GM21619 (cell line): ENCODE data around the gene RNF38.
"Not testable (repeated sequence)": the region's sequence is repeated elsewhere in the genome, so short reads cannot be mapped to it uniquely, and the experiment has no call there.

ENCODE experiments used
- ATAC-seq: cut with Tn5 transposase; IDR thresholded peaks from one replicate; pipeline ENCODE4 v1.9.1; 2021; ENCODE audit not compliant: unreplicated experiment

Gene RNF38

DNA sequence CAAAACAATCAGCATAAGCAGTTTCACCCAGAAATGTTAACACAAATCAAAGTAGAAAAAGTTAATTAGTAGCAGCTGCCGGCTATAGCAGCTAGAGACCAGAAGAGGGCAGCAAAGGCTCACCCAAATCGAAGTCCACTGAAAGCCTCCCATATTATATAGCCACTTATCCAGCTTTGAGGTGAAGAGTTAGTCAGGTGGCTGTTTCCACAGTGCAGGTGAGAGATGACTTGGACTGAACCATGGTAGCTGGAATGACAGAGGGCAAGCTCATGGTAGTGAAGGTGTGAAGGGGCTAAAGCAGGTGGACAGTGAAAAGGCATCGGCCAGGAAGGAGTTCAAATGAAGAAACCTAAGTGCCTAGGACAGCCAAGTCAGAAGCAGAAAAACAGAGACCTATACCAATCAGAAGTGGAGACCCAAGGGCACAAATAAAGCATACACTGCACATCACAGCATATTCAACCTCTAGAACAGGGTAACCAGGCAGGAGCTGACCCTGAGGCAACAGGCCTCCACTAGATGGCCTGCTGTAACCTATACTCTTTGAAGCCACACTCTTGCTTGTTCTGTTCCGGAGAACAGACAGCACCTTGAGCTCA is 7.2 kb upstream of the RNF38 start:
- no peak for ATAC-seq

DNA sequence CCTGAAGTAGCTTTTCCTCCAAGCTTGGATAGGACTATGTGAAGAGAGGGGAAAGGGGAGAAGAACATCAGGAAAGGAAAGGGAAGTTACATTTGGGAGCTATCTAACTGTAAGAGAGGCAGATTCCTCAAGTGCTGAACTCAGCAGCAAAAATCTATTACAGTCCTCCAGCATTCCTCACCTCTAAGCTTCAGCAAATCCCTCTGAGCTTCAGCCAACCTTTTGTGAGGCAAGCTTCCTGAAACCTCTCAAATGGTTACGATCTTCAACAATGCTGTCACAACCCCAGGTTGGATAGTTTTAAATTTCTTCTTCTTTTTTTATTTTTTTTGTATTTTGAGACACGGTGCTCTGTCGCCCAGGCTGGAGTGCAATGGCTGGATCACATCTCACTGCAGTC is 2.5 kb upstream of the RNF38 start:
- no peak for ATAC-seq

DNA sequence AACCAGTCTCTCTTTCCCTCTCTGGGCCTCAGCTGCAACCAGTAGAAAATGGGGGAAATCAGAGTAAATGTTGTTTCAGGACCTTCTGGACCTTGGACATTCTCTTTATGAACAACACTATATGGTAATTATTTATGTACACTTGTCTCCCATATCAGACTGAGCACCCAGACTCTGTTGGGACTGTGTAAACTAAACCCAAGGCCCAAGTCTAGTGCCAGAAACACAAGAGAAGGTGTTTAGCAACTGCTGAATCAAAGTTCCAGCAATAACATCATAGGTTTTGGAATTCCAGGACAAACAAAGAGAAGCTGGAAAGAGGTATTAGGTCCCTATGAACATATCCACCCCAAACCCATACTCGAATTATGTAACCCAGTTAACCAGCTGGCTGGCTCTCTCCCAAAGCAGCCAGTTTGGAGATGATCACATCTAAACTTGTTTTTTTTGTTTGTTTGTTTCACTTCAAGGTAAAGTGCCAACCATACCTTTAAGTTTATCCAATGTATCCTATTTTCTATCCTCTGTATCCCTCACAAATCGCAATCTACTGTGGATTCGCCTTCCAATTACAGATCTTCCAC is 1.9 kb upstream of the RNF38 start:
- no peak for ATAC-seq

DNA sequence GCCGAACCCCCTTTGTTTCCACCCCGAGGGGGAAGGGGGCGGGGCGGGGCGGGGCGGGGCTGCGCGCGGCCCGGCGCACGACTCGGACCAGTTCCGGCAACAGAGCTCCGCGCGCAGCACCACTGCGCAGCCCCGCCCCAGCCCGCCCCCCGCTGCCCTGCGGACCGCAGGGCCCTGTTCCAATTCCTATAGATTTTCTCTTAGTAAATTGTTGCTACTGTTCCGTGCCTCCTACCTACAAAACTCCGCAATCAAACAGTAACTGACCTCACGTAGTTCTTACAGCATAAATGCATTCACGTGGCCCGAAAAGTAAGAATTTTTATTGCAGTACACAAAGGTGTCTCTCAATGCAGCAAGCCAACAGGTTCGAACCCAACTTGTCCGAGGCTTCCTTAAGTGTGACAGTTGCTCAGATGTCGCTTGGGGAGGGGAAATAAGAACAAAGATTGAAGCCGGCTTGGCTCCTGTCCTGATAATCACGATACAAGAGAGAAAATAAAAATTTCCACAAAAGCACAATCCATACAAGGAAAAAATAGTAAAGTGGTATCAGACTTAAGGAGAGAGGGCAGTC is 1.2 kb upstream of the RNF38 start:
- ATAC-seq: peak; percentile 59

DNA sequence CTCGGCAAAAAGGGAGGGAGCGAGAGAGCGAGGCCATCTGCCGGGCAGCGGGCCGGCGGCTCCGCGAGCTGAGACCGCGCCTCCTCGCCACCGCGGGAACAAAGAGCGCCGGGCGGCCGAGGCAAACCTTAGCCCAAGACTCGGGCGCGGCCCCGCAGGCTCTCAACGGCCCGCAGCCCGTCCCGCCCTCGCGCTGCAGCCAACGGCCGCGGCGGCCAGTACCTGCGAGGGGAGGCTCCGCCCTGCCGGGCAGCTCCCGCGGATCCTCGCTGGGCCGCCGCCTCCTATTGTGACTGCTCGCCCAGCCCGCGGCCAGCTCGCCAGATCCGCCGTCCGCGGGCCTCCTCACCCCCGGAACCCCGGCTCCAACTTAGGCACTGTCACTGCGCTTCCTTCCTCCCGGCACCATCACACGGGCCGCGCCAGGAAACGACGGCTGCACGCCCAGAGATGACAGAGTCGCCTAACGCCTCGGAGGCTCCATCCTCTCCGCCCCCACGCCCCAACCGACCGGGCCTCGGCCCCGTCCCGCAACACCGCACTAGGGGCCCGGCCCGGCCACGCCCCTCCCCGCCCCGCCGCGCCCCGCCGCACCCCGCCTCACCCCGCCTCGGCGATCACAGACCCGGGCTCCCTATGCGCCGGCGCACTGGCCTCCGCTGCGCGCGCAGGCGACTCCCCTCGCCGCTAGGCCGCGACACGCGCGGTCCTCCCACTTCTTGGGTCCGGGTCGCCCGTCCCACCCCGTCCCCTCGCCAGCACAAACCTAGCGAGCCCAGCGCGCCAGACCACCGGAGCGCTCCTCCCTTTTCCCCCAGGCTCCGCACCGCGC is 479 bp upstream of the RNF38 start:
- ATAC-seq: peak; percentile 58

DNA sequence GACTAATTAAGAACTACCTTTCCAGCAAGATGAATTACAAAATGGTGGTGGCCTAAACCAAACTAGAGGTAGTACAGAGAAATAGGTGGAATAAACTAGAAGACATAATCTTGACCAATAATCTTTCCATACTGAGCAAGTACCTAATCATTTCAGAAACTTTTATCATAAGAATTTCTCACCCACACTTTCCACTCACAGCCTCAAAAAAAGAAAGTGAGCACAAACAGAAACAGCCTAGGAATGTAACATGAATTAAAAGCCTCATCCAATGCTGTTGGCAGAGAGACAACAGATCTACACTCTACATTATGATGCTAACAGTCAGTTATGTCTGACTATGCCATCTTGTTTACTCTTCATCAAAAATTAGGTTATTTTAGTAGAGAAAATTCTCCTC is 1.3 kb downstream of the RNF38 start:
- no peak for ATAC-seq

DNA sequence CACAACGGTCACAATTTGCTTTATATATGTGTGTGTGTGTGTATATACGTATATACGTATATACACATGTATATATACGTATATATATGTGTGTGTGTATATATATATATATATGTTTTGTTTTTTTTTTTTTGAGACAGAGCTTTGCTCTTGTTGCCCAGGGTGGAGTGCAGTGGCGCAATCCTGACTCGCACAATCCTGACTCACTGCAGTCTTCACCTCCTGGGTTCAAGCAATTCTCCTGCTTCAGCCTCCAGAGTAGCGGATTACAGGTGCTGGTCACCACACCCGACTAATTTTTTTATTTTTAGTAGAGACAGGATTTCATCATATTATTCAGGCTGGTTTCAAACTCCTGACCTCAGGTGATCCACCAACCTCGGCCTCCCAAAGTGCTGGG is 3.1 kb downstream of the RNF38 start:
- no peak for ATAC-seq

DNA sequence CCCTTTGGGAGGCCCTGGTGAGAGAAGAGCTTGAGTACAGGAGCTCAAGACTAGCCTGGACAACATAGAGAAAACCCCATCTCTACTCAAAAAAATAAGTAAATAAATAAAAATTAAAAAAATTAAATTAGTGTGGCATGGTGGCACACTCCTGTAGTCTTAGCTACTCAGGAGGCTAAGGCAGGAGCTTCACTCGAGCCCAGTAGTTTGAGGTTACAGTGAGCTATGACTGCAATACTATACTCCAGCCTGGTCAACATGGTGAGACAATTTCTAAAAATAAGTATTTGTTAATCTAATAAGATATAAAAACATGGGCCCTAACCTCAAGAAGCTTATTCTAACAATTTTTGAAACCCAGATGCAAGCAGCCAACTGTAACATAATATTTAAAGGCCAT is 7.6 kb downstream of the RNF38 start:
- no peak for ATAC-seq

DNA sequence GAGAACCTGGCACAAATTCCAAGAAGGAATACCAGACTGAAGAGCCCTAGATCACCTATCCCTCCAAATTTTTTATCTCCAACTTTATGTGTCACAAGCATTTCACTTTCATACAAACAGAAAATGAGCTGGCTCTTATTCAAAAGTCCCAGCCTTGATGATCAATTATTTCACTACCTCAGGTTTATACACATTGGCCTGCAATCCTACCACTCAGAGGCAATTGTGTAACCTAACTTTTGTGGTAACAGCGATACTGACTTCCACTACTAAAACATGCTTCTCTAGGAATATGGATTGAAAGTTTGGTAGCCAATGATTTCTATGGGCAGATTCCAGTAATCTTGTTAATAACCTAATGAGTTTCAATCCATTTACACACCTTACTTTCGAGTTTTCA is 10.5 kb downstream of the RNF38 start:
- no peak for ATAC-seq

DNA sequence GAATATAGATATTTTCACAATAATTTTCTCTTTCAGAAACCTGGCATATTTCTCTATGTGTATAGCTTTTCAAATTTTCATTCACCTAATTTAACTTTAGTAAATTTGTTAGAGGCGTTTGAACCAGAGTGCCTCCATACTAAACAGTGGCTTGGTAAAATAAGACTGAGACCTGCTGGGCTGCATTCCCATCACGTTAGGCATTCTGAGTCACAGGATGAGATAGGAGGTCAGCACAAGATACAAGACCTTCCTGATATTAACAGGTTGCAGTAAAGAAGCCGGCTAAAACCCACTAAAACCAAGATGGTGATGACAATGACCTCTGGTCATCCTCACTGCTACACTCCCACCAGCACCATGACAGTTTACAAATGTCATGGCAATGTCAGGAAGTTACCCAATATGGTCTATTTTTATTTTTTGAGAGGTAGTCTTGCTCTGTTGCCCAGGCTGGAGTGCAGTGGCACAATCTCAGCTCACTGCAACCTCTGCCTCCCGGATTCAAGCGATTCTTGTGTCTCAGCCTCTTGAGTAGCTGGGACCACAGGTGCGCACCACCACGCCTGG is 13.6 kb downstream of the RNF38 start:
- ATAC-seq: not testable (repeated sequence)

DNA sequence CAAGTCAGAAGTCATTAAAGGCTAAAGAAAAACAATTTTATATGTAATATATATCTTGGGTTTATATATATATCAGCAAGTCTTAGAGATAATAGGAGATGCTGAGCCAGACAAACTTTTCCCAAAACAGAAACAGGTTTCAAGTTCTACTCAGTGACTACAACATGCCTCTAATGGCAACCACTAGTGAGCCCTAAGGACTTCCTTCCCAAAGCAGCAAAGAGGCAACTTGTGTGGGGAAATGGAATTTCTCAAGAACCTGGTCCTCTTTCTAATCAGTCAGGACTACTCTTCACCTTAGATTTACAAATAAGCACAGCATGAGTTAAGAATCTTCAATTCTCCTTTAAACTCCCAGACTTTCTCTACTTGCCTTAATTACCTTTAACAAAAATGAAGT is 17.6 kb downstream of the RNF38 start:
- ATAC-seq: no peak

DNA sequence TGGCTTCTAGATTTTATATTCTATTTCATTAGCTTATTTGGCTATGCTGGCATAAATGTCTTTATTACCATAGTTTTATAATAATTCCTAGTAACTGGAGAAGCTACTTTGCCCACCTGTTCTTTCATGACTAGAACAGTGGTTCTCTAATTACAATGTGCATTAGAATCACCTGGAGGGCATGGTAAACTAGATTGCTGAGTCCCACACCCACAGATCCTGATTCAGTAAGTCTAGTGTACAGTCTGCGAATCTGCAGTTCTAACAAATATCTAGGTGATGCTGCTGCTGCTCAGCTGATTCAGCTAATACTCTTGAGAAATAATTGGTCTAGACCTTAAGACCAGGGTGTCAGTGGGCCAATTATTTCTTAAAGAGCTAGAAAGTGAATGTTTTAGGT is 35.5 kb downstream of the RNF38 start:
- no peak for ATAC-seq

DNA sequence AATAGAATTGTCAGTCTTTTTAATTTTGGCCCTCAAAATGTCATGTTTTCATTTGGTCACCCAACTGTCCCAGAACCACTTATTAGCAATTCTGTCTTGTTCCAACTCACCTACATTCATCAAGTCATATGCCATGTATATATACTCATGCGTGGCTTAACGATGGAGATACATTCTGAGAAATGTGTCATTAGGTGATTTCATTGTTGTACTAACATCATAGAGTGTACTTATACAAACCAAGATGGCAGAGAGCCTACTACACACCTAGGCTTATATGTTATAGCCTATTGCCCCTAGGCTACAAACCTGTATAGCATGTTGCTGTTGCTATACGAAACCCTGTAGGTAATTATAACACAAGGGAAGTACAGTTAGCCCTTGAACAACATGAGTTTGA is 36.6 kb downstream of the RNF38 start:
- ATAC-seq: no peak

DNA sequence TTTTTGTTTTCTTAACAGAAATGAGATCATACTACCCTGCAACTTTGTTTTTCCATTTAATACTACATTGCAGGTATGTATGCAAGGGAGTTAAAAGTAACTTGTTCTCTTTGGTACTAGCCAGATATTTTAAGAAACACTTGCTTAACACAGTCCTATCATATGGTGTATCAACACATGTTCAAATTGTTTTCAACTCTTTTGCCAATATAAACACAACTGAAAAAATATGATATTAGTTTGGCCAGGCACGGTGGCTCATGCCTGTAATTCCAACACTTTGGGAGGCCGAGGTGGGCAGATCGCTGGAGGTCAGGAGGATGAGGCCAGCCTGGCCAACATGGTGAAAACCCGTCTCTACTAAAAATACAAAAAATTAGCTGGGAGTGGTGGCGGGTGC is 41.6 kb downstream of the RNF38 start:
- no peak for ATAC-seq

DNA sequence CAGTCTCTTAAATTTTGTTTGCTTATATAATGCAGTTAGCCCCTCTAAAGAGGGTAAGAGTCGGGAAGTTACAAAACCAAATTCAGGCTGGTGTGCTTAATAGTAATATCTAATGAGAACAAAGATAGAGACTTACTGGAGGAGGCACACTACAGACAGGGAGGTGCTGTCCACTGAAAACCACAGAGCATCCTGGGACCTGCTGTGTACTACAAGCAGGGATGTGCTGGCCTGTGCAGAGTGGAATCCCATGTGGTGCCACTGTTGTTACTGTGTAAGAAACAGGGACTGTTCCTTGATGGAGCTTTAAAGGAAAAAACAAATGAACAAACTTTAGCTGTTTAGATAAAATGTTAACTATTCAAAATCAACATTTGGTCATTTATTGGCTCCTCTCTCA is 42.4 kb downstream of the RNF38 start:
- ATAC-seq: no peak

DNA sequence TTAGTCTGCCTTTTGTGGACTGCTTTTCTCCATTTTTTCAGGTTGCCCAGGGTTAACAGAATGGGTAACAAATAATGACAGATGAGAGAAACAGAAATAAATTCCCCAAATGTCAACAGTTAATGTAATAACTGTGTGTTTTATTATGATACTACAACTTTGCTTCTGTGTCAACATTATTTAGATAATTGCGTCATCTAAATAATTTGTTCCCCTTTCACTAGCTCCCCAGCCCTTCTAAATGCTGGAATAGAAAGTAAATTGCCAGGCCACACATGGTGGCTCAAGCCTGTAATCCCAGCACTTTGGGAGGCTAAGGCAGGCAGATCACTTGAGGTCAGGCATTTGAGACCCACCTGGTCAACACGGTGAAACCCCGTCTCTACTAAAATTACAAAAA is 53.5 kb downstream of the RNF38 start:
- ATAC-seq: no peak

DNA sequence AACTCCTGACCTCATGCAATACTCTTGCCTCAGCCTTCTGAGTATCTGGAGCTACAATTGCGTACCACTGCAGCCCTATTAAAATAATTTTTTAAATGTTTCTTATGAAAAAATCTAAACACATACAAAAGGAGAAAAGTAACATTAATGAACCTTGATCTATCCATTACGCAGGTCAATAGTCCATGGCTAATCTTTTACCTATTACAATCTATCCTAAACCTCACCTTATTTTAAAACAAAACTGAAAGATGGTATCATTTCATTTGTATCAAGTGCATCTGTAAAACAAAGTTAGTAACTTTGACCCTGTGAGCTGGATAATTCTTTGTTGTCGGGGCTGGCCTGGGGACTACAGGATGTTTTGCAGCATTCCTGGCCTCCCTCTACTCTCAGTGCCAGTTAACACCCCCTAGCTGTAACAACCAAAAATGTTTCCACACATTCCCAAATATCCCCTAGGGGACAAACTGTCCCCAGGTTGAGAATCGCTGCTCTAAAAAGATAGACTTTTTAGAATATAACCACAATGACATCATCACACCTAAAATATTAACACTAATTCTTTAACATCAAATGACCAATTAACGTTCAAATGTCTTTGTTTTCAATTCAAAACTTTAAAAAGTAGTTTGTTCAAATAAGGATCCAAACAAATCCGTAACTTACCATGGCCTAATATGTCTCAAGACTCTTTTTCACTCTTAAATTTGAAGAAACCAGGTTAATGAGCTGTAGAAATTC is 54.8 kb downstream of the RNF38 start:
- no peak for ATAC-seq

DNA sequence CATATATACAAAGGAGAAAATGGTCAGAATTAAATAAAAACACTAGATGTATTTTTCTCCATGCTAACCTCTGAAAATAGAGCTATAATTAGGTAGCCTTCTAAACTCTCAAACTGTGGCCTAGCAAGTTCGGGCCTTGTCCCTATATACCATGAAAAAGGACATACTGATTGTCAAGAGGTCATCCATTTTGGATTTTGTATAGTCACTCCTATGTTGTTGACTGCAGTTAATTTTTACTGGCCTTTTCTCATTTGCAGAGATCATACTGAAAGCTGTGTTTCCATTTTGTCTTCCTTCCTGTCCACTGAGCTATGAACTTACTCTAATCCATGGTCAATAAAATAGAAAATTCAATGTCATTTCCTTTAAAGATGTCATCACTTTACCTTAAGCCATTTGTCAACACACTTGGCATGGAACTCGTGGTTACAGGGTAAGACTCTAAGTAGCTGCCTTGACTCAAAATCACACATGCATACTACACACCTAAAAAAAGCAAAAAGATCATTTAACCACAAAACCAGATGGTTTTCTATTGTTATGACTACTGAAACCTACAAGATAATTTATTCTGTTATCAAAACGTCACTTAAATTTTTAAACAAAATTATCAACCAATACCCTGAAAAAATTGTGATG is 58.0 kb downstream of the RNF38 start:
- no peak for ATAC-seq

DNA sequence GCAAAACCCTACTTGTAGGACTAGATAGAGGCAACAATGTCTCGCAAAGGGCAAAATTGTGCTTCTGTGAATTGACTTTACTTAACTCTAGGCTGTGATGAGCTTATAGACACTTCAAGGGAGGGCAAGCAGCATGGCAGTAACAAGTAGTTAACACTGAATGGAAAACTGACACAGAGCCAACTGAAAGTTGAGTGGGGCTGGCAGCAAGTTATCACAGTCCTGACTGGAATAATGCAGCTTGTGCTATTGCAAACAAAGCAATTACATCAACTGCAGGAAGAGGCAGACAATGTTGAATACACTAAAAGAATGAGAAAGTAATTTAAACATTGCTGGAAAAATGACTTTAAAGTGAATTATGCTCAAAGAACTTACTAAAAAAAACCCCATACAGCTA is 62.2 kb downstream of the RNF38 start:
- ATAC-seq: no peak

DNA sequence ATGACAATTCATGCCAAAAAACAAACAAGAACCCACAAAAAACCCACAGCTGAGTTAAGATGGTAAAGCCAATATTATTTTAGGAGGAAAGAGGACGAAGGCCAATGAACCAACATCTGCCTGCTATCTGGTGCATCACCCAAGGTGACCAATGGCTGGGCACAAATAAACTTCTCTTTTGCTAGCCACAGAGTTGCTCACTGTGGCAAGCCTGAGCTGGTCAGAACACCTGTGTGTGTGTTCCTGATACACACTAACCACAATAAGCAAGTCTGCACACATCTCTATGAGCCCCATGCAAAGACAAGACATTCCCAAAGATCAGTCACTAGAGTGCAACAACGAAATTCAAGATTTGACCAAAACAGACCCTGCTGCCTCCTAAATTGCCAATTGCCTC is 63.1 kb downstream of the RNF38 start:
- no peak for ATAC-seq
